Astrocyte (in vitro differentiated cells and primary cell): ENCODE data around the gene OMA1.

Experiments
- CTCF ChIP-seq: IDR thresholded peaks from 2 replicates; pipeline ENCODE4 v1.5.1; 2011; ENCODE audit warnings: low read depth, mild to moderate bottlenecking, inconsistent platforms, low read length, moderate library complexity; ENCODE audit not compliant: insufficient read depth
- EZH2 ChIP-seq: IDR thresholded peaks from 2 replicates; pipeline ENCODE4 v1.6.1; 2012; ENCODE audit warnings: mild to moderate bottlenecking, low read length, inconsistent platforms; ENCODE audit not compliant: insufficient read depth

- TF ChIP-seq CTCF (no peak), EZH2 (no peak)
Observed at GRCh38 chr1:58573705-58574591, 27.4 kb upstream of the OMA1 start.
